ENCODE results near the gene TMEM106B.

DNA sequence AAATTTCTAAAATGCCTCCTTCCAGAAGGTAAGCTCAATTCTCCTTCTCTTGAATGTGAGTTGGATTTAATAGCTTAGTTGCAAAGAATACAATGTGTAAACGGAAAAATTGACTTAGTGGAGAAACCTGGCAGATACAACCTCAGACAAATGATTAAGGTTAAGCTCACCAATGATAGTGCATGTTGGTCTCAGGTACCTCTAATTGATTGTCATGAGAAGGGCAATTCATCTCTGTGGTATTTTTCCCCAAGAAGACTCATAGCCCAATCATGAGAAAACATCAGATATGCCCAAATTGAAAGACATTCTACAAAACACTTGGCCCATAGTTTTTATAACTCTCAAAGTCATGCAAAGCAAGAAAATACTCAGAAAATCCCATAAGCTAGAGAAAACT lies 36.2 kb upstream of the TMEM106B start:
- TF ChIP-seq, protein P1, sequence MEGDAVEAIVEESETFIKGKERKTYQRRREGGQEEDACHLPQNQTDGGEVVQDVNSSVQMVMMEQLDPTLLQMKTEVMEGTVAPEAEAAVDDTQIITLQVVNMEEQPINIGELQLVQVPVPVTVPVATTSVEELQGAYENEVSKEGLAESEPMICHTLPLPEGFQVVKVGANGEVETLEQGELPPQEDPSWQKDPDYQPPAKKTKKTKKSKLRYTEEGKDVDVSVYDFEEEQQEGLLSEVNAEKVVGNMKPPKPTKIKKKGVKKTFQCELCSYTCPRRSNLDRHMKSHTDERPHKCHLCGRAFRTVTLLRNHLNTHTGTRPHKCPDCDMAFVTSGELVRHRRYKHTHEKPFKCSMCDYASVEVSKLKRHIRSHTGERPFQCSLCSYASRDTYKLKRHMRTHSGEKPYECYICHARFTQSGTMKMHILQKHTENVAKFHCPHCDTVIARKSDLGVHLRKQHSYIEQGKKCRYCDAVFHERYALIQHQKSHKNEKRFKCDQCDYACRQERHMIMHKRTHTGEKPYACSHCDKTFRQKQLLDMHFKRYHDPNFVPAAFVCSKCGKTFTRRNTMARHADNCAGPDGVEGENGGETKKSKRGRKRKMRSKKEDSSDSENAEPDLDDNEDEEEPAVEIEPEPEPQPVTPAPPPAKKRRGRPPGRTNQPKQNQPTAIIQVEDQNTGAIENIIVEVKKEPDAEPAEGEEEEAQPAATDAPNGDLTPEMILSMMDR (IDR thresholded peaks at IDR 0.05), result no peak
- no peak for TF ChIP-seq POLR2A (IDR thresholded peaks at IDR 0.05)

Data from body of pancreas (tissue), 4 donors.